Natural killer cell treated with Interleukin-12 subunit alpha and Interleukin-12 subunit beta and Interleukin-15 and Interleukin-18, amount 100 ng/mL, for 72 hours (primary cell): ENCODE results near the gene ABCC1. TPM values are rescaled to one million over a fixed set of nuclear protein-coding genes. Genes with fewer than 3 reads are reported as not detected.
A peak's percentile ranks its signal among the peaks of the same experiment; 100 is the strongest.

ENCODE experiments used
- ATAC-seq, 2 donors: fragments of 150-1000 bp; cut with Tn5 transposase in 1 of 2; sonication (Bioruptor Pico), chemical (Tn5 transposase) in 1 of 2; 2 replicates each; pipeline ENCODE4 v1.10.0; 2021
- DNase-seq: peaks from one replicate; pipeline ENCODE4 v3.0.0; 2022; ENCODE audit warnings: low spot score
- H3K27ac Mint-ChIP-seq, 2 donors: 1 replicate in 1 of 2; 2 replicates in 1 of 2; pipeline ENCODE4 v1.8.0; 2022; ENCODE audit warnings: mixed read lengths in 2 of 2, mild to moderate bottlenecking in 1 of 2, moderate library complexity in 1 of 2
- H3K27me3 Mint-ChIP-seq, 2 donors: 1 replicate in 1 of 2; 2 replicates in 1 of 2; pipeline ENCODE4 v1.8.0; 2022; ENCODE audit warnings: mixed read lengths in 2 of 2
- H3K36me3 Mint-ChIP-seq: one replicate; pipeline ENCODE4 v1.8.0; 2022; ENCODE audit warnings: mixed read lengths
- H3K4me1 Mint-ChIP-seq, 2 donors: 1 replicate in 1 of 2; 2 replicates in 1 of 2; pipeline ENCODE4 v1.8.0; 2022; ENCODE audit warnings: low read depth in 2 of 2, mixed read lengths in 2 of 2, mild to moderate bottlenecking in 1 of 2
- H3K4me3 Mint-ChIP-seq: one replicate; pipeline ENCODE4 v1.8.0; 2022; ENCODE audit warnings: mixed read lengths
- H3K9me3 Mint-ChIP-seq: 2 replicates; pipeline ENCODE4 v1.8.0; 2022; ENCODE audit warnings: mixed read lengths
- total RNA-seq, 2 donors: library from RNA; stranded (reverse); gene quantifications; one replicate each; pipeline ENCODE4 v1.2.3, GENCODE V29; 2022

The ABCC1 gene
- total RNA-seq, 2 donors from 2014 or later: 43.1 to 106 TPM

GRCh38 chr16:16052916-16053315 lies 103.5 kb downstream of the ABCC1 start:
- H3K4me3 Mint-ChIP-seq: no peak overlapping the region
- no peak overlapping the region for H3K27ac Mint-ChIP-seq
- no peaks in the 10 kb centered on the region for H3K4me1 Mint-ChIP-seq
- peaks cover 21% of the 10 kb centered on the region for H3K36me3 Mint-ChIP-seq
- ATAC-seq: no peak
- no peaks in the 10 kb centered on the region for H3K27me3 Mint-ChIP-seq
- no peaks in the 10 kb centered on the region for H3K9me3 Mint-ChIP-seq
- DNase-seq: no peak

GRCh38 chr16:16057102-16057501 lies 107.7 kb downstream of the ABCC1 start:
- no peak overlapping the region for H3K4me3 Mint-ChIP-seq
- peaks cover 8 to 9% of the 10 kb centered on the region in 2 donors for H3K4me1 Mint-ChIP-seq
- no peak overlapping the region for H3K27ac Mint-ChIP-seq
- peaks cover 9% of the 10 kb centered on the region for H3K36me3 Mint-ChIP-seq
- no peak for DNase-seq
- no peaks in the 10 kb centered on the region for H3K27me3 Mint-ChIP-seq
- H3K9me3 Mint-ChIP-seq: no peaks in the 10 kb centered on the region
- ATAC-seq: no peak

- Mint-ChIP-seq H3K27me3 (no peaks in the 10 kb centered on the region), H3K27ac (no peak overlapping the region), H3K4me1 (peaks cover 21% of the 10 kb centered on the region in 2 donors), H3K9me3 (no peaks in the 10 kb centered on the region), H3K4me3 (no peak overlapping the region), H3K36me3 (peaks cover 9% of the 10 kb centered on the region)
- no peak for DNase-seq
- ATAC-seq: no peak
Observed at GRCh38 chr16:16059160-16059559, 109.7 kb downstream of the ABCC1 start.

GRCh38 chr16:16059895-16060590 lies 110.6 kb downstream of the ABCC1 start:
- Mint-ChIP-seq H3K36me3 (peaks cover 9% of the 10 kb centered on the region), H3K27ac (no peak overlapping the region)
- no peak for ATAC-seq

GRCh38 chr16:16062023-16062937 lies 112.9 kb downstream of the ABCC1 start:
- Mint-ChIP-seq H3K36me3 (peaks cover 9% of the 10 kb centered on the region), H3K9me3 (no peaks in the 10 kb centered on the region), H3K4me1 (peaks cover 21% of the 10 kb centered on the region in 2 donors), H3K27ac (peak overlapping the region in 1 of 2 donors; percentile 44), H3K4me3 (peak overlapping the region; percentile 42), H3K27me3 (no peaks in the 10 kb centered on the region)
- ATAC-seq (peak; percentile 45 to 65), DNase-seq (no peak)

More at GRCh38 chr16:16059895-16060590, 110.6 kb downstream of the ABCC1 start:
- H3K4me3 Mint-ChIP-seq: no peak overlapping the region
- H3K9me3 Mint-ChIP-seq: no peaks in the 10 kb centered on the region
- peaks cover 21% of the 10 kb centered on the region in 2 donors for H3K4me1 Mint-ChIP-seq
- DNase-seq: no peak
- H3K27me3 Mint-ChIP-seq: no peaks in the 10 kb centered on the region

- Mint-ChIP-seq H3K27me3 (no peaks in the 10 kb centered on the region), H3K9me3 (no peaks in the 10 kb centered on the region), H3K36me3 (peaks cover 5% of the 10 kb centered on the region), H3K4me1 (peaks cover 21 to 24% of the 10 kb centered on the region in 2 donors), H3K27ac (peak overlapping the region in 1 of 2 donors; percentile 32), H3K4me3 (no peak overlapping the region)
- ATAC-seq (peak; percentile 22 to 43), DNase-seq (no peak)
Observed at GRCh38 chr16:16063683-16064082, 114.3 kb downstream of the ABCC1 start.

GRCh38 chr16:16064874-16065384 lies 115.5 kb downstream of the ABCC1 start:
- H3K27ac Mint-ChIP-seq: no peak overlapping the region
- H3K4me1 Mint-ChIP-seq: peaks cover 21 to 24% of the 10 kb centered on the region in 2 donors
- no peaks in the 10 kb centered on the region for H3K9me3 Mint-ChIP-seq
- DNase-seq (no peak), ATAC-seq (no peak)
- H3K36me3 Mint-ChIP-seq: peaks cover 5% of the 10 kb centered on the region
- no peaks in the 10 kb centered on the region for H3K27me3 Mint-ChIP-seq
- H3K4me3 Mint-ChIP-seq: no peak overlapping the region

GRCh38 chr16:16067127-16067526 lies 117.7 kb downstream of the ABCC1 start:
- H3K27ac Mint-ChIP-seq: no peak overlapping the region

GRCh38 chr16:16071631-16072244 lies 122.3 kb downstream of the ABCC1 start:
- H3K27ac Mint-ChIP-seq: peak overlapping the region in 1 of 2 donors; percentile 47
- DNase-seq (no peak), ATAC-seq (no peak)
- peaks cover 6% of the 10 kb centered on the region for H3K36me3 Mint-ChIP-seq
- H3K9me3 Mint-ChIP-seq: no peaks in the 10 kb centered on the region
- H3K27me3 Mint-ChIP-seq: no peaks in the 10 kb centered on the region
- peaks cover 20 to 30% of the 10 kb centered on the region in 2 donors for H3K4me1 Mint-ChIP-seq
- no peak overlapping the region for H3K4me3 Mint-ChIP-seq

More at GRCh38 chr16:16067127-16067526, 117.7 kb downstream of the ABCC1 start:
- no peak for DNase-seq
- Mint-ChIP-seq H3K4me1 (peaks cover 13 to 15% of the 10 kb centered on the region in 2 donors), H3K4me3 (no peak overlapping the region), H3K27me3 (no peaks in the 10 kb centered on the region), H3K36me3 (peaks cover 6% of the 10 kb centered on the region), H3K9me3 (no peaks in the 10 kb centered on the region)
- no peak for ATAC-seq

GRCh38 chr16:16073001-16073545 lies 123.7 kb downstream of the ABCC1 start:
- DNase-seq: no peak
- no peaks in the 10 kb centered on the region for H3K9me3 Mint-ChIP-seq
- H3K27me3 Mint-ChIP-seq: no peaks in the 10 kb centered on the region
- no peak overlapping the region for H3K4me3 Mint-ChIP-seq
- no peak for ATAC-seq
- peak overlapping the region in 1 of 2 donors; percentile 58 for H3K27ac Mint-ChIP-seq
- peaks cover 6% of the 10 kb centered on the region for H3K36me3 Mint-ChIP-seq
- H3K4me1 Mint-ChIP-seq: peaks cover 24 to 38% of the 10 kb centered on the region in 2 donors

- H3K27ac Mint-ChIP-seq: peak overlapping the region; percentile 85 to 87
- no peak for DNase-seq
- H3K4me1 Mint-ChIP-seq: peaks cover 24 to 38% of the 10 kb centered on the region in 2 donors
- H3K4me3 Mint-ChIP-seq: peak overlapping the region; percentile 60
- no peaks in the 10 kb centered on the region for H3K9me3 Mint-ChIP-seq
- peaks cover 6% of the 10 kb centered on the region for H3K36me3 Mint-ChIP-seq
- peak; percentile 42 to 52 for ATAC-seq
- no peaks in the 10 kb centered on the region for H3K27me3 Mint-ChIP-seq
Observed at GRCh38 chr16:16073891-16074881, 124.8 kb downstream of the ABCC1 start.
